PC-3 (cell line): Measurements from ENCODE around the gene ACP7. TPM values are rescaled to one million over a fixed set of nuclear protein-coding genes. Genes with fewer than 3 reads are reported as not detected.
"Not testable (repeated sequence)": the region's sequence is repeated elsewhere in the genome, so short reads cannot be mapped to it uniquely, and the experiment has no call there.

ENCODE experiments used
- ATAC-seq: fragments of 200-7000 bp; cut with Tn5 transposase; 2 replicates; pipeline ENCODE4 v1.9.1; 2020; ENCODE audit warnings: mild to moderate bottlenecking, moderate library complexity
- BruUV-seq: library from RNA; stranded (reverse); fragments of 400-500 nt; replicated peaks from 2 replicates; lab custom pipeline; 2021; lab: Mats Ljungman, UMichigan
- CTCF ChIA-PET: fragments of 300-600 bp; sonication (Branson Sonifier 250); formaldehyde crosslinking; loops from one replicate; lab custom pipeline; 2022; ENCODE audit warnings: antibody characterized with exemption; lab: Charles Lee
- POLR2A ChIA-PET: fragments of 300-600 bp; sonication (Branson Sonifier 250); formaldehyde crosslinking; loops from one replicate; lab custom pipeline; 2022; ENCODE audit warnings: antibody characterized with exemption; ENCODE audit not compliant: unreplicated experiment; lab: Charles Lee
- DNase-seq: peaks from one replicate; pipeline ENCODE4 v3.0.0-alpha.2; 2015
- H2AFZ ChIP-seq: fragments of 300-600 bp; sonication (generic); 2 replicates; pipeline ENCODE4 v1.6.0; 2016; ENCODE audit warnings: antibody characterized with exemption, low read length
- H3F3A ChIP-seq: fragments of 300-600 bp; sonication (generic); one replicate; pipeline ENCODE4 v1.6.0; 2017; ENCODE audit warnings: antibody characterized with exemption, low read length, control low read depth, mild to moderate bottlenecking; ENCODE audit not compliant: unreplicated experiment
- H3K27ac ChIP-seq: fragments of 300-600 bp; sonication (generic); 2 replicates; pipeline ENCODE4 v1.5.1; 2016; ENCODE audit warnings: mild to moderate bottlenecking, low read length
- H3K27me3 ChIP-seq: fragments of 300-600 bp; sonication (generic); 2 replicates; pipeline ENCODE4 v1.6.1; 2016; ENCODE audit warnings: low read length, mixed read lengths
- H3K36me3 ChIP-seq: fragments of 300-600 bp; sonication (generic); 2 replicates; pipeline ENCODE4 v1.6.1; 2016; ENCODE audit warnings: low read depth, mixed run types, low read length, mixed read lengths
- H3K4me1 ChIP-seq: fragments of 300-600 bp; sonication (generic); 2 replicates; pipeline ENCODE4 v1.5.1; 2016; ENCODE audit warnings: low read length; ENCODE audit not compliant: insufficient read depth
- H3K4me2 ChIP-seq: fragments of 300-600 bp; sonication (generic); 2 replicates; pipeline ENCODE4 v1.6.0; 2016; ENCODE audit warnings: low read length
- H3K4me3 ChIP-seq: fragments of 300-600 bp; sonication (generic); 2 replicates; pipeline ENCODE4 v1.5.1; 2016; ENCODE audit warnings: mild to moderate bottlenecking, low read length, mixed read lengths
- H3K79me2 ChIP-seq: fragments of 300-600 bp; sonication (generic); 2 replicates; pipeline ENCODE4 v1.6.1; 2017; ENCODE audit warnings: low read length, mixed read lengths
- H3K9ac ChIP-seq: fragments of 300-600 bp; sonication (generic); 2 replicates; pipeline ENCODE4 v1.6.0; 2016; ENCODE audit warnings: mild to moderate bottlenecking, low read length
- H3K9me2 ChIP-seq: fragments of 300-600 bp; sonication (generic); replicated peaks from 2 replicates; pipeline ENCODE4 v1.6.1; 2016; ENCODE audit warnings: mixed run types, low read length, mixed read lengths
- H3K9me3 ChIP-seq: fragments of 300-600 bp; sonication (generic); 2 replicates; pipeline ENCODE4 v1.6.1; 2016; ENCODE audit warnings: low read length, mixed read lengths
- H4K20me1 ChIP-seq: fragments of 300-600 bp; sonication (generic); 2 replicates; pipeline ENCODE4 v1.6.1; 2016; ENCODE audit warnings: low read length, mixed read lengths
- EZH2 ChIP-seq: fragments of 300-600 bp; sonication (generic); IDR thresholded peaks from one replicate; pipeline ENCODE4 v1.6.1; 2017; ENCODE audit warnings: antibody characterized with exemption, mild to moderate bottlenecking, low read length; ENCODE audit not compliant: unreplicated experiment
- EZH2phosphoT487 ChIP-seq: fragments of 300-600 bp; sonication (generic); IDR thresholded peaks from 2 replicates; pipeline ENCODE4 v1.6.1; 2018; ENCODE audit warnings: mild to moderate bottlenecking, antibody characterized with exemption, low read length, borderline replicate concordance
- intact Hi-C: fragments of 100-400 bp; cut with micrococcal nuclease; formaldehyde crosslinking; loops from 2 replicates; pipeline ENCODE4 v1.9.0; 2023
- total RNA-seq: library from RNA; depleted of rRNA; stranded (reverse); fragments of >200 nt; gene quantifications from 2 replicates; pipeline ENCODE4 v1.2.3, GENCODE V29; 2014
- TF ChIP-seq, protein P1 (sequence below): fragments of 300-600 bp; sonication (generic); conservative IDR thresholded peaks from 2 replicates; pipeline ENCODE4 v1.5.1; 2017; ENCODE audit warnings: antibody characterized with exemption, low read depth, mild to moderate bottlenecking, low read length

Gene ACP7
- total RNA-seq, 1 experiment from 2014 or later = 5.0 TPM

GRCh38 chr19:39087907-39088686, 3.9 kb downstream of the ACP7 start:
- DNase-seq (no peak), ATAC-seq (no peak)
- H4K20me1 ChIP-seq = no peaks in the 10 kb centered on the region
- intact Hi-C loops = no loop called here
- H3K36me3 ChIP-seq = no peaks in the 10 kb centered on the region
- no peaks in the 10 kb centered on the region for H3K27me3 ChIP-seq
- POLR2A ChIA-PET = no interaction called here
- H3K9me3 ChIP-seq = no peaks in the 10 kb centered on the region
- no peak overlapping the region for H3K4me2 ChIP-seq
- no TSS peak for BruUV-seq
- H3F3A ChIP-seq = no peaks in the 10 kb centered on the region
- no peak overlapping the region for H3K4me3 ChIP-seq
- H2AFZ ChIP-seq = no peak overlapping the region
- peaks cover 5% of the 10 kb centered on the region for H3K4me1 ChIP-seq
- no peaks in the 10 kb centered on the region for H3K9me2 ChIP-seq
- peaks cover 8% of the 10 kb centered on the region; the same call in 1 of the 2 replicates for H3K79me2 ChIP-seq
- CTCF ChIA-PET = no interaction called here
- TF ChIP-seq, protein P1, sequence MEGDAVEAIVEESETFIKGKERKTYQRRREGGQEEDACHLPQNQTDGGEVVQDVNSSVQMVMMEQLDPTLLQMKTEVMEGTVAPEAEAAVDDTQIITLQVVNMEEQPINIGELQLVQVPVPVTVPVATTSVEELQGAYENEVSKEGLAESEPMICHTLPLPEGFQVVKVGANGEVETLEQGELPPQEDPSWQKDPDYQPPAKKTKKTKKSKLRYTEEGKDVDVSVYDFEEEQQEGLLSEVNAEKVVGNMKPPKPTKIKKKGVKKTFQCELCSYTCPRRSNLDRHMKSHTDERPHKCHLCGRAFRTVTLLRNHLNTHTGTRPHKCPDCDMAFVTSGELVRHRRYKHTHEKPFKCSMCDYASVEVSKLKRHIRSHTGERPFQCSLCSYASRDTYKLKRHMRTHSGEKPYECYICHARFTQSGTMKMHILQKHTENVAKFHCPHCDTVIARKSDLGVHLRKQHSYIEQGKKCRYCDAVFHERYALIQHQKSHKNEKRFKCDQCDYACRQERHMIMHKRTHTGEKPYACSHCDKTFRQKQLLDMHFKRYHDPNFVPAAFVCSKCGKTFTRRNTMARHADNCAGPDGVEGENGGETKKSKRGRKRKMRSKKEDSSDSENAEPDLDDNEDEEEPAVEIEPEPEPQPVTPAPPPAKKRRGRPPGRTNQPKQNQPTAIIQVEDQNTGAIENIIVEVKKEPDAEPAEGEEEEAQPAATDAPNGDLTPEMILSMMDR = no peak
- TF ChIP-seq EZH2phosphoT487 (no peak), EZH2 (no peak)
- H3K9ac ChIP-seq = no peak overlapping the region
- no peak overlapping the region for H3K27ac ChIP-seq

DNA sequence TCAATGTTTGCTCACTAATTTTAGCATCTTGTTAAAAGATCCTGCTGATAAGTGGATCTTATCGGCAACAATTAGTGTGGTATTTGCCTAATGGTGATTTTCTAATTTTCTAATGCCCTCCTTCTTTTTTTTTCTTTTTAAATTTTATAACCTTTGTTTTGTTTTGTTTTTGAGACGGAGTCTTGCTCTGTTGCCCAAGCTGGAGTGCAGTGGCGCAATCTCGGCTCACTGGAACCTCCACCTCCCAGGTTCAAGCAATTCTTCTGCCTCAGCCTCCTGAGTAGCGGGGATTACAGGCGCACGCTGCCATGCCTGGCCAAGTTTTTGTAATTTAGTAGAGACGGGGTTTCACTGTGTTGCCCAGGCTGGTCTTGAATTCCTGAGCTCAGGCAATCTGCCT, 5.8 kb downstream of the ACP7 start:
- H3K9ac ChIP-seq, BruUV-seq, H3K27me3 ChIP-seq, H3K79me2 ChIP-seq, H3K4me1 ChIP-seq, H3K27ac ChIP-seq, H3K4me2 ChIP-seq, H4K20me1 ChIP-seq, POLR2A ChIA-PET, H3F3A ChIP-seq, H3K9me2 ChIP-seq, CTCF ChIA-PET, H3K9me3 ChIP-seq, intact Hi-C loops, H3K36me3 ChIP-seq, DNase-seq, ATAC-seq, H3K4me3 ChIP-seq, H2AFZ ChIP-seq: not testable (repeated sequence)

DNA sequence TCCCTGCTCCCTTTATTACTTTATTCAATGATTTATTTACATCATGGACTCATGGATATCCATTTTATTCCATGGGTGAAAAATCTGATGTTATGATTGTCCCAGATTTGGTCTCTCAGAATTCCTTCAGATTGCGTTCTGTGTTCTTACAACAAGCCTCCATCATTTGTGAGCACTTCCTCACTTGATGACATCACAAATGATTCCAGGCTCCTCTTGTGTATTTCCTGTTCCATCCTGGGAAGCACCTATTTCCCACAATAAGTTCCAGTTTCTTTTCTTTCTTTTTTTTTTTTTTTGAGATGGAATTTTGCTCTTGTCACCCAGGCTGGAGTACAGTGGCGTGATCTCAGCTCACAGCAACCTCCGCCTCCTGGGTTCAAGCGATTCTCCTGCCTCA, 6.7 kb downstream of the ACP7 start:
- ChIA-PET POLR2A (no interaction called here), CTCF (no interaction called here)
- H3K79me2 ChIP-seq = no peaks in the 10 kb centered on the region
- no peaks in the 10 kb centered on the region for H3K9me2 ChIP-seq
- no peaks in the 10 kb centered on the region for H3K9me3 ChIP-seq
- no peak for DNase-seq
- H3K36me3 ChIP-seq = no peaks in the 10 kb centered on the region
- no peak overlapping the region for H2AFZ ChIP-seq
- no peak overlapping the region for H3K4me2 ChIP-seq
- TF ChIP-seq EZH2phosphoT487 (no peak), EZH2 (no peak)
- TF ChIP-seq, protein P1 = no peak
- no TSS peak for BruUV-seq
- no peaks in the 10 kb centered on the region for H3K4me1 ChIP-seq
- ATAC-seq = no peak
- no peak overlapping the region for H3K9ac ChIP-seq
- intact Hi-C loops = no loop called here
- no peak overlapping the region for H3K27ac ChIP-seq
- no peaks in the 10 kb centered on the region for H3K27me3 ChIP-seq
- no peak overlapping the region for H3K4me3 ChIP-seq
- H3F3A ChIP-seq = no peaks in the 10 kb centered on the region
- no peaks in the 10 kb centered on the region for H4K20me1 ChIP-seq

- CTCF ChIA-PET, DNase-seq, H2AFZ ChIP-seq: not testable (repeated sequence)
Measured at GRCh38 chr19:39095799-39096540, 11.8 kb downstream of the ACP7 start.

More at GRCh38 chr19:39095799-39096540, 11.8 kb downstream of the ACP7 start:
- H3K4me3 ChIP-seq, H3K79me2 ChIP-seq, H3K9me3 ChIP-seq, H3K4me1 ChIP-seq, H3K4me2 ChIP-seq, intact Hi-C loops, H3F3A ChIP-seq, H3K27ac ChIP-seq, BruUV-seq, H3K36me3 ChIP-seq, POLR2A ChIA-PET, H3K9ac ChIP-seq, H3K27me3 ChIP-seq, H3K9me2 ChIP-seq, H4K20me1 ChIP-seq, ATAC-seq: not testable (repeated sequence)
